PC-3 (cell line): ENCODE measurements around the gene CXorf49B.
"Not testable (repeated sequence)": the region's sequence is repeated elsewhere in the genome, so short reads cannot be mapped to it uniquely, and the experiment has no call there.

Experiments used
- EZH2 ChIP-seq: fragments of 300-600 bp; sonication (generic); IDR thresholded peaks from one replicate; pipeline ENCODE4 v1.6.1; 2017; ENCODE audit warnings: antibody characterized with exemption, mild to moderate bottlenecking, low read length; ENCODE audit not compliant: unreplicated experiment
- EZH2phosphoT487 ChIP-seq: fragments of 300-600 bp; sonication (generic); IDR thresholded peaks from 2 replicates; pipeline ENCODE4 v1.6.1; 2018; ENCODE audit warnings: mild to moderate bottlenecking, antibody characterized with exemption, low read length, borderline replicate concordance
- TF ChIP-seq, protein P1 (sequence below): fragments of 300-600 bp; sonication (generic); conservative IDR thresholded peaks from 2 replicates; pipeline ENCODE4 v1.5.1; 2017; ENCODE audit warnings: antibody characterized with exemption, low read depth, mild to moderate bottlenecking, low read length

DNA sequence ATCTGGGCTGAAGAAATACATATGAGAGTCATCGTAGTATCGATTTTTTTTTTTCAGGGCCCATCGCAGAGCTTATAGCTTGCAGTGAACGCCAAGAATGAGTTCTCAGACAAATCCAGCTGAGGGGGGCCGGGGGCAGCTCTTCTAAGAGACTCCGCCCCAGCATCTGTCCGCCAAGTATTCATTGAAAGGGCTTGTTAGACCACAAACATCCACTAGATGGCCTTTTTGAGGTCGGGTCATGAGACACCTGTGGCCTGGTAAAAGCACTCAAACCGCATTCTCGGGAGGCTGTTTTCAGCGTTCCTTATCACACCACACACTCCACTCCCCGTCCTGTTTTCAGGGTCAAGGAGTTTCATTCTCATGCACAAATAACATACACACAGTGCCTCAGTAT, 15.2 kb downstream of the CXorf49B start:
- TF ChIP-seq, protein P1, sequence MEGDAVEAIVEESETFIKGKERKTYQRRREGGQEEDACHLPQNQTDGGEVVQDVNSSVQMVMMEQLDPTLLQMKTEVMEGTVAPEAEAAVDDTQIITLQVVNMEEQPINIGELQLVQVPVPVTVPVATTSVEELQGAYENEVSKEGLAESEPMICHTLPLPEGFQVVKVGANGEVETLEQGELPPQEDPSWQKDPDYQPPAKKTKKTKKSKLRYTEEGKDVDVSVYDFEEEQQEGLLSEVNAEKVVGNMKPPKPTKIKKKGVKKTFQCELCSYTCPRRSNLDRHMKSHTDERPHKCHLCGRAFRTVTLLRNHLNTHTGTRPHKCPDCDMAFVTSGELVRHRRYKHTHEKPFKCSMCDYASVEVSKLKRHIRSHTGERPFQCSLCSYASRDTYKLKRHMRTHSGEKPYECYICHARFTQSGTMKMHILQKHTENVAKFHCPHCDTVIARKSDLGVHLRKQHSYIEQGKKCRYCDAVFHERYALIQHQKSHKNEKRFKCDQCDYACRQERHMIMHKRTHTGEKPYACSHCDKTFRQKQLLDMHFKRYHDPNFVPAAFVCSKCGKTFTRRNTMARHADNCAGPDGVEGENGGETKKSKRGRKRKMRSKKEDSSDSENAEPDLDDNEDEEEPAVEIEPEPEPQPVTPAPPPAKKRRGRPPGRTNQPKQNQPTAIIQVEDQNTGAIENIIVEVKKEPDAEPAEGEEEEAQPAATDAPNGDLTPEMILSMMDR: not testable (repeated sequence)
- TF ChIP-seq EZH2, EZH2phosphoT487: not testable (repeated sequence)
